ENCODE data around the gene CHCHD5. TPM values are rescaled to one million over a fixed set of nuclear protein-coding genes. Genes with fewer than 3 reads are reported as not detected.

The CHCHD5 gene
- total RNA-seq, 1 donor from 2014 or later, result 35.4 TPM

GRCh38 chr2:112582314-112582746, 2.1 kb upstream of the CHCHD5 start:
- peaks cover 32% of the 10 kb centered on the region for H3K4me1 Mint-ChIP-seq
- H3K27ac Mint-ChIP-seq (ENCODE audit: unreplicated experiment), result no peak overlapping the region
- no peak for DNase-seq (ENCODE audit: low read depth, low spot score)
- no peaks in the 10 kb centered on the region for H3K27me3 Mint-ChIP-seq (ENCODE audit: low read depth)
- H3K4me3 Mint-ChIP-seq, result peak overlapping the region; percentile 81
- no peaks in the 10 kb centered on the region for H3K9me3 Mint-ChIP-seq
- peak; percentile 71 for TF ChIP-seq CTCF (conservative IDR thresholded peaks at IDR 0.05)
- peaks cover 9% of the 10 kb centered on the region for H3K36me3 Mint-ChIP-seq (ENCODE audit: low read depth)

- no peaks in the 10 kb centered on the region for H3K9me3 Mint-ChIP-seq
- DNase-seq (ENCODE audit: low read depth, low spot score), result no peak
- H3K4me1 Mint-ChIP-seq, result peaks cover 32% of the 10 kb centered on the region
- peaks cover 13% of the 10 kb centered on the region for H3K36me3 Mint-ChIP-seq (ENCODE audit: low read depth)
- peak overlapping the region; percentile 99 for H3K27ac Mint-ChIP-seq (ENCODE audit: unreplicated experiment)
- TF ChIP-seq CTCF (conservative IDR thresholded peaks at IDR 0.05), result no peak
- H3K4me3 Mint-ChIP-seq, result peak overlapping the region; percentile 99
- no peaks in the 10 kb centered on the region for H3K27me3 Mint-ChIP-seq (ENCODE audit: low read depth)
Observed at GRCh38 chr2:112583497-112584133, 794 bp upstream of the CHCHD5 start.

GRCh38 chr2:112584891-112585250, 462 bp downstream of the CHCHD5 start:
- Mint-ChIP-seq H3K9me3 (no peaks in the 10 kb centered on the region), H3K4me3 (peak overlapping the region; percentile 99), H3K27ac (ENCODE audit: unreplicated experiment) (peak overlapping the region; percentile 99), H3K27me3 (ENCODE audit: low read depth) (no peaks in the 10 kb centered on the region), H3K36me3 (ENCODE audit: low read depth) (peaks cover 13% of the 10 kb centered on the region), H3K4me1 (peaks cover 32% of the 10 kb centered on the region)
- no peak for TF ChIP-seq CTCF (conservative IDR thresholded peaks at IDR 0.05)
- no peak for DNase-seq (ENCODE audit: low read depth, low spot score)

GRCh38 chr2:112585400-112585799, 991 bp downstream of the CHCHD5 start:
- peaks cover 32% of the 10 kb centered on the region for H3K4me1 Mint-ChIP-seq
- no peaks in the 10 kb centered on the region for H3K27me3 Mint-ChIP-seq (ENCODE audit: low read depth)
- peak overlapping the region; percentile 99 for H3K4me3 Mint-ChIP-seq
- peaks cover 13% of the 10 kb centered on the region for H3K36me3 Mint-ChIP-seq (ENCODE audit: low read depth)
- no peak for DNase-seq (ENCODE audit: low read depth, low spot score)
- H3K27ac Mint-ChIP-seq (ENCODE audit: unreplicated experiment), result no peak overlapping the region
- no peaks in the 10 kb centered on the region for H3K9me3 Mint-ChIP-seq
- TF ChIP-seq CTCF (conservative IDR thresholded peaks at IDR 0.05), result no peak

- Mint-ChIP-seq H3K4me1 (peaks cover 32% of the 10 kb centered on the region), H3K27ac (ENCODE audit: unreplicated experiment) (no peak overlapping the region), H3K27me3 (ENCODE audit: low read depth) (no peaks in the 10 kb centered on the region), H3K9me3 (no peaks in the 10 kb centered on the region), H3K36me3 (ENCODE audit: low read depth) (peaks cover 13% of the 10 kb centered on the region), H3K4me3 (peak overlapping the region; percentile 85)
- no peak for TF ChIP-seq CTCF (conservative IDR thresholded peaks at IDR 0.05)
- no peak for DNase-seq (ENCODE audit: low read depth, low spot score)
Observed at GRCh38 chr2:112585873-112586464, 1.6 kb downstream of the CHCHD5 start.

Measured in neural crest cell (in vitro differentiated cells).